Activated naive CD4-positive, alpha-beta T cell treated with anti-CD3 and anti-CD28 coated beads, Interleukin-2, amount 50 U/mL, for 72 hours (primary cell): ENCODE measurements around the gene INSYN2B. TPM values are rescaled to one million over a fixed set of nuclear protein-coding genes. Genes with fewer than 3 reads are reported as not detected.

Experiments
- ATAC-seq, 2 donors: fragments of 150-1000 bp; cut with Tn5 transposase; 2 replicates each; pipeline ENCODE4 v1.10.0; 2021; ENCODE audit warnings: mild to moderate bottlenecking in 2 of 2, moderate library complexity in 2 of 2
- DNase-seq, 2 donors: peaks; one replicate each; pipeline ENCODE4 v3.0.0; 2021 to 2022; ENCODE audit warnings: low spot score in 2 of 2
- H3K27ac Mint-ChIP-seq, 2 donors: one replicate each; pipeline ENCODE4 v1.8.0; 2022; ENCODE audit warnings: mild to moderate bottlenecking in 2 of 2, mixed read lengths in 2 of 2
- H3K36me3 Mint-ChIP-seq, 2 donors: one replicate each; pipeline ENCODE4 v1.8.0; 2022; ENCODE audit warnings: mixed read lengths in 2 of 2
- H3K9me3 Mint-ChIP-seq, 2 donors: one replicate each; pipeline ENCODE4 v1.8.0; 2022; ENCODE audit warnings: mixed read lengths in 2 of 2
- total RNA-seq, 2 donors: library from RNA; stranded (reverse); gene quantifications; one replicate each; pipeline ENCODE4 v1.2.3, GENCODE V29; 2022

The INSYN2B gene
- total RNA-seq, result not detected

- Mint-ChIP-seq H3K9me3 (no peaks in the 10 kb centered on the region), H3K27ac (no peak within 1 kb of the TSS), H3K36me3 (peaks cover 6 to 15% of the 10 kb centered on the region in 2 donors)
- ATAC-seq (peak in 1 of 2 donors; percentile 40), DNase-seq (peak in 1 of 2 donors; percentile 39)
These were observed at the start of gene INSYN2B for GRCh38 chr5:169980418-169981053. TSS of gene INSYN2B (minus strand) at chr5:169980495. CDS start at chr5:169883898, 96,597 bp downstream.

- H3K27ac Mint-ChIP-seq, result no peak overlapping the region
- no peak for ATAC-seq
- peaks cover 8 to 17% of the 10 kb centered on the region in 2 donors for H3K36me3 Mint-ChIP-seq
These were observed 47.8 kb upstream of the INSYN2B start for GRCh38 chr5:170028124-170028523.

GRCh38 chr5:170025853-170026252, 45.6 kb upstream of the INSYN2B start:
- ATAC-seq, result no peak
- H3K27ac Mint-ChIP-seq, result peak overlapping the region in 1 of 2 donors; percentile 92
- DNase-seq, result no peak
- peaks cover 12 to 17% of the 10 kb centered on the region in 2 donors for H3K36me3 Mint-ChIP-seq
- H3K9me3 Mint-ChIP-seq, result no peaks in the 10 kb centered on the region

More at GRCh38 chr5:170028124-170028523, 47.8 kb upstream of the INSYN2B start:
- H3K9me3 Mint-ChIP-seq, result no peaks in the 10 kb centered on the region
- no peak for DNase-seq

DNA sequence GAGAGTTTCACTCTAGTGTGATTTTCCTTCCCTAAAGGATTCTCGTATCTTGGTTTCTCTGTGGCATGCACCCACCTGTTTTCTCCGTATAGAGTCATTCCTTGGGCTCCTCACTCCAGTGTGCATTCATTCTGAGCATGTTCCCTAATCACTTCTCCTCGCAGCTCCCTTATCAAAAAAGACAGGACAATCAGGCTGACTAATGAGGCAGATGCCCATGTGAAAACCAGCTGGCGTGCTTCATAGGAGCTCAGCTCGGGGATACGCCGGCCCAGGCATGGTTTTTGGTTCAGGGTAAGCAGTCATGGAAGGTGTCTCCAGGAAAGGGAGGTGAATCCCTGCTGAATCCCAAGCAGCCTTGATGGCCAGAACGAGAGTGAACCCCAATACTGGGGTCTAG, 41.2 kb upstream of the INSYN2B start:
- DNase-seq, result no peak
- H3K9me3 Mint-ChIP-seq, result no peaks in the 10 kb centered on the region
- no peak for ATAC-seq

DNA sequence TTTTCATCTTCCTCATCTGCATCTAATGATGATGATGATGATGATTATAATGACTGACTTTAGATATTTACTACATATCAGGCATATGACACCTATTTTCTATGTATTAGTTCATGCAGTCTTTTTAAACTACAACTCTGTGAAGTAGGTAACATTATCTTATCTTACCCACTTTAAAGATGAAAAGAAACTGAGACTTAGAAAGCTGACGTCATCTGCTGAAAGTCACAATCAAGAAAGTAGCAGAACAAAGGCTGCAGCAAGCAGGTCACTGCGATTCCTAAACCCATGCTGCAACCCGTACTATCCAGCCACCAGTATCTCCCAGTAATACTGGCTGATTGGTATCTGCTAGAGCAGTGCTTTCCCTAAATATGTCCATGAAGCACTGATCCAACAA, 40.1 kb upstream of the INSYN2B start:
- Mint-ChIP-seq H3K36me3 (peaks cover 12 to 14% of the 10 kb centered on the region in 2 donors), H3K27ac (peak overlapping the region in 1 of 2 donors; percentile 65), H3K9me3 (no peaks in the 10 kb centered on the region)
- ATAC-seq, result no peak
- DNase-seq, result no peak

More for the DNA sequence above, 41.2 kb upstream of the INSYN2B start:
- peaks cover 12 to 21% of the 10 kb centered on the region in 2 donors for H3K36me3 Mint-ChIP-seq
- no peak overlapping the region for H3K27ac Mint-ChIP-seq

- H3K36me3 Mint-ChIP-seq, result peaks cover 5 to 14% of the 10 kb centered on the region in 2 donors
- no peak overlapping the region for H3K27ac Mint-ChIP-seq
- DNase-seq, result no peak
- ATAC-seq, result no peak
- no peaks in the 10 kb centered on the region for H3K9me3 Mint-ChIP-seq
These were observed 32.3 kb upstream of the INSYN2B start for GRCh38 chr5:170012622-170013021.

- DNase-seq (no peak), ATAC-seq (no peak)
- Mint-ChIP-seq H3K27ac (no peak overlapping the region), H3K9me3 (no peaks in the 10 kb centered on the region), H3K36me3 (peaks cover 5 to 16% of the 10 kb centered on the region in 2 donors)
These were observed 31.5 kb upstream of the INSYN2B start for GRCh38 chr5:170011751-170012150.

GRCh38 chr5:170010595-170010994, 30.3 kb upstream of the INSYN2B start:
- Mint-ChIP-seq H3K36me3 (peaks cover 5 to 16% of the 10 kb centered on the region in 2 donors), H3K27ac (no peak overlapping the region), H3K9me3 (no peaks in the 10 kb centered on the region)
- DNase-seq, result no peak
- no peak for ATAC-seq

DNA sequence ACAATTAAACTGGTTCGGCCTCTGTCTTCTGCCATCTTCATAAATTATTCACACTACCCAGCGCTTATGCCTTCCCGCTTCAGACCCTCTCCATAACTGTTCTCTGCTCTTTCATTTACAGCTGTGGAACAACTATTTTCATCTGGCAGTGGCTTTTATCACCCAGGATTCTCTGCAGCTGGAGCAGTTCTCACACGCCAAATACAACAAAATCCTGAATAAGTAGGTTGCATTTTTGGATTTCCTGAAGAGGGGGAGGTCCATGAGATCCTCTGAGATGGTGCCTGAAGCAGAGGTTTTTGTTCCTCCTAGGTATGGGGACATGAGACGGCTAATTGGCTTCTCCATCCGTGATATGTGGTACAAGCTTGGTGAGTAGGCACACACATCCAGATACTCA, 28.1 kb upstream of the INSYN2B start:
- ATAC-seq, result no peak
- no peaks in the 10 kb centered on the region for H3K9me3 Mint-ChIP-seq

GRCh38 chr5:170006021-170006420, 25.7 kb upstream of the INSYN2B start:
- peak overlapping the region in 1 of 2 donors; percentile 77 for H3K27ac Mint-ChIP-seq
- peaks cover 0 to 3% of the 10 kb centered on the region in 2 donors for H3K9me3 Mint-ChIP-seq
- DNase-seq (no peak), ATAC-seq (no peak)
- peaks cover 34 to 40% of the 10 kb centered on the region in 2 donors for H3K36me3 Mint-ChIP-seq

More for the DNA sequence above, 28.1 kb upstream of the INSYN2B start:
- Mint-ChIP-seq H3K36me3 (peaks cover 12 to 21% of the 10 kb centered on the region in 2 donors), H3K27ac (peak overlapping the region in 1 of 2 donors; percentile 48)
- no peak for DNase-seq

- Mint-ChIP-seq H3K9me3 (peaks cover 0 to 3% of the 10 kb centered on the region in 2 donors), H3K36me3 (peaks cover 37 to 60% of the 10 kb centered on the region in 2 donors), H3K27ac (no peak overlapping the region)
- DNase-seq (no peak), ATAC-seq (no peak)
These were observed 19.9 kb upstream of the INSYN2B start for GRCh38 chr5:170000155-170000554.

GRCh38 chr5:169999621-170000020, 19.3 kb upstream of the INSYN2B start:
- Mint-ChIP-seq H3K27ac (peak overlapping the region in 1 of 2 donors; percentile 31), H3K9me3 (peaks cover 0 to 3% of the 10 kb centered on the region in 2 donors), H3K36me3 (peaks cover 38 to 60% of the 10 kb centered on the region in 2 donors)
- DNase-seq (no peak), ATAC-seq (no peak)

GRCh38 chr5:169997798-169998197, 17.5 kb upstream of the INSYN2B start:
- Mint-ChIP-seq H3K9me3 (peaks cover 0 to 2% of the 10 kb centered on the region in 2 donors), H3K36me3 (peaks cover 33 to 47% of the 10 kb centered on the region in 2 donors), H3K27ac (peak overlapping the region; percentile 29 to 84)
- ATAC-seq, result no peak
- DNase-seq, result no peak

- no peak for ATAC-seq
- peaks cover 17 to 27% of the 10 kb centered on the region in 2 donors for H3K36me3 Mint-ChIP-seq
- no peak overlapping the region for H3K27ac Mint-ChIP-seq
- DNase-seq, result no peak
- no peaks in the 10 kb centered on the region for H3K9me3 Mint-ChIP-seq
These were observed 13.1 kb upstream of the INSYN2B start for GRCh38 chr5:169993485-169993790.

DNA sequence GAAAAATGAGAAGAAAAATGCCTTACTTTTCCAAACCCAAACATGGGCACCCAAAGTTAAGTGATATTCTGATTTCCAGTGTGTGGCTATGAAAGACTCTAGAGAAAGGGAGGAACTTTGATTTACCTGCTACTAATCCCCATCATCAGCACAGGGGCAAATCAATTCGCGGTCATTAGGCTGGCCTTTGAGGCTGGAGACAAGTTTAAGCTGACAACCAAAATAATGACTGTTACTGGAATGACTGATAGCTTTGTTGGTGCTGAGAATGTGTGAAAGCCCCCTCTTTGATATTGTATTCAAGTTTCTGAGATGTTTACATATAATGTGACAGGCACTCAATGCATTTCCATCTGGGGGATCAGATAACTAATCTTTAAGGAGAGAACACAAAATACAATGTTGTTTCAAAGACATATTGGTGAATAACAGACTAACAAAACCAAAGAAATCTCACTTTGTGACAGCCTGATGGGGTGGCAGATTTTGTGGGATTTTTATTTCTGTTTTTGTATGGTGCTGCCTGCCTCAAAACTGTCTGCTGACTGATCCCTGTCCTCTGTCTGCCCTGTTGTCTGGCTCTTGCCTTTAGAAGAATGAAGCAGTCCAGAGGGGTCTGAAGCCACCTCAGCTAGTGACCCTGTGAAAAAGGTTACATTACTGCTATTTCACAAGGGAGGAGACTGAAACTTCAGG, 12.6 kb upstream of the INSYN2B start:
- DNase-seq, result no peak
- no peak overlapping the region for H3K27ac Mint-ChIP-seq
- no peaks in the 10 kb centered on the region for H3K9me3 Mint-ChIP-seq
- H3K36me3 Mint-ChIP-seq, result peaks cover 12 to 23% of the 10 kb centered on the region in 2 donors
- ATAC-seq, result no peak

GRCh38 chr5:169991115-169991869, 11.0 kb upstream of the INSYN2B start:
- H3K36me3 Mint-ChIP-seq, result peaks cover 8 to 20% of the 10 kb centered on the region in 2 donors

GRCh38 chr5:169989365-169989764, 9.1 kb upstream of the INSYN2B start:
- H3K27ac Mint-ChIP-seq, result no peak overlapping the region

More at GRCh38 chr5:169991115-169991869, 11.0 kb upstream of the INSYN2B start:
- DNase-seq, result no peak
- ATAC-seq, result no peak
- Mint-ChIP-seq H3K27ac (no peak overlapping the region), H3K9me3 (no peaks in the 10 kb centered on the region)

More at GRCh38 chr5:169989365-169989764, 9.1 kb upstream of the INSYN2B start:
- Mint-ChIP-seq H3K9me3 (no peaks in the 10 kb centered on the region), H3K36me3 (peaks cover 11 to 20% of the 10 kb centered on the region in 2 donors)
- DNase-seq (no peak), ATAC-seq (no peak)
